Measurements from ENCODE around the gene CCDC136. TPM values are rescaled to one million over a fixed set of nuclear protein-coding genes. Genes with fewer than 3 reads are reported as not detected.

The CCDC136 gene
- polyA plus RNA-seq, 1 donor (not counting 4 experiments of a cell fraction or from before 2014, with no cell fraction given), result 1.6 TPM

DNA sequence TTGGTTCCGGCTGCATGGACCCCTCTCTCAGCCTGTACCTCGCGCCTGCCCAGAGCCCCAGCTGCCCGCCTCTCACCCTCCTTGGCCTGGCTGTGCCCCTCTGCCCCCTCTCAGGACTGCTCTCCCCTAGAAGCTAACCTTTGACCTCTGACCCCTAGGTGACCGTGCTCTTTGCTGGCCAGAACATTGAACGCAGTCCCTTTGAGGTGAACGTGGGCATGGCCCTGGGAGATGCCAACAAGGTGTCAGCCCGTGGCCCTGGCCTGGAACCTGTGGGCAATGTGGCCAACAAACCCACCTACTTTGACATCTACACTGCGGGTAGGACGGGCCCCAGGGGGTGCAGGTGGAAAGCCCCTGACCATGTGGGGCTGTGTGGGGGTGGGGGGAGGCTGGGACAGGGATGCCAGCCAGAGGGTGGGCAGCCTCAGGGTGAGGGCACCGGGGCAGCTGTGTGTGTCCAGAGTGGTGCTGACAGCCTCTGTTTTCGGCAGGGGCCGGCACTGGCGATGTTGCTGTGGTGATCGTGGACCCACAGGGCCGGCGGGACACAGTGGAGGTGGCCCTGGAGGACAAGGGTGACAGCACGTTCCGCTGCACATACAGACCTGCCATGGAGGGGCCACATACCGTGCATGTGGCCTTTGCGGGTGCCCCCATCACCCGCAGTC lies 46.5 kb downstream of the CCDC136 start:
- dilution Hi-C loops (cut with MboI; ENCODE audit: extremely low pct_ligation_motif_present, low sequenced_read_pairs), result no loop called here
- no peaks in the 10 kb centered on the region for H3K9me3 ChIP-seq (ENCODE audit: control insufficient read depth, low read depth, low read length)
- peaks cover 4% of the 10 kb centered on the region for H3K4me1 ChIP-seq (ENCODE audit: control insufficient read depth, extremely low read depth, insufficient read depth, low read length)
- no peak overlapping the region for H3K4me3 ChIP-seq (ENCODE audit: control insufficient read depth in 2 of 3, extremely low read depth in 1 of 3, insufficient read depth in 2 of 3, low read depth in 1 of 3, low read length in 3 of 3)
- H3K36me3 ChIP-seq (ENCODE audit: control insufficient read depth in 2 of 2, extremely low read depth in 1 of 2, insufficient read depth in 2 of 2, low read length in 2 of 2), result no peaks in the 10 kb centered on the region
- no peak overlapping the region for H3K27ac ChIP-seq (ENCODE audit: control insufficient read depth, insufficient read depth, low read length)
- FAIRE-seq (no peak), DNase-seq (ENCODE audit: low read depth, low spot score) (no peak)
- H3K79me2 ChIP-seq (ENCODE audit: control insufficient read depth, insufficient read depth, low read length), result no peaks in the 10 kb centered on the region
- H3K4me2 ChIP-seq (ENCODE audit: control insufficient read depth, extremely low read depth, insufficient read depth, low read depth, low read length), result no peak overlapping the region
- TF ChIP-seq EZH2 (IDR thresholded peaks at IDR 0.05; ENCODE audit: low read length), result no peak
- TF ChIP-seq, protein P1, sequence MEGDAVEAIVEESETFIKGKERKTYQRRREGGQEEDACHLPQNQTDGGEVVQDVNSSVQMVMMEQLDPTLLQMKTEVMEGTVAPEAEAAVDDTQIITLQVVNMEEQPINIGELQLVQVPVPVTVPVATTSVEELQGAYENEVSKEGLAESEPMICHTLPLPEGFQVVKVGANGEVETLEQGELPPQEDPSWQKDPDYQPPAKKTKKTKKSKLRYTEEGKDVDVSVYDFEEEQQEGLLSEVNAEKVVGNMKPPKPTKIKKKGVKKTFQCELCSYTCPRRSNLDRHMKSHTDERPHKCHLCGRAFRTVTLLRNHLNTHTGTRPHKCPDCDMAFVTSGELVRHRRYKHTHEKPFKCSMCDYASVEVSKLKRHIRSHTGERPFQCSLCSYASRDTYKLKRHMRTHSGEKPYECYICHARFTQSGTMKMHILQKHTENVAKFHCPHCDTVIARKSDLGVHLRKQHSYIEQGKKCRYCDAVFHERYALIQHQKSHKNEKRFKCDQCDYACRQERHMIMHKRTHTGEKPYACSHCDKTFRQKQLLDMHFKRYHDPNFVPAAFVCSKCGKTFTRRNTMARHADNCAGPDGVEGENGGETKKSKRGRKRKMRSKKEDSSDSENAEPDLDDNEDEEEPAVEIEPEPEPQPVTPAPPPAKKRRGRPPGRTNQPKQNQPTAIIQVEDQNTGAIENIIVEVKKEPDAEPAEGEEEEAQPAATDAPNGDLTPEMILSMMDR (optimal IDR thresholded peaks at IDR 0.05 in 1 of 3, IDR thresholded peaks at IDR 0.05 in 1 of 3, conservative IDR thresholded peaks at IDR 0.05 in 1 of 3; ENCODE audit: extremely low read depth in 1 of 3, insufficient read depth in 2 of 3, low read length in 3 of 3), result no peak
- H3K27me3 ChIP-seq (ENCODE audit: control insufficient read depth, extremely low read depth, insufficient read depth, low read length), result peaks cover 4% of the 10 kb centered on the region
- H3K9ac ChIP-seq (ENCODE audit: control insufficient read depth, extremely low read depth, insufficient read depth, low read length), result no peak overlapping the region
- peaks cover 3% of the 10 kb centered on the region for H3K9me1 ChIP-seq (ENCODE audit: control insufficient read depth, extremely low read depth, insufficient read depth, low read length)
- H4K20me1 ChIP-seq (ENCODE audit: control insufficient read depth, extremely low read depth, insufficient read depth, low read length), result no peaks in the 10 kb centered on the region
- H2AFZ ChIP-seq (ENCODE audit: control insufficient read depth, low read length), result no peak overlapping the region

- H3K9me3 ChIP-seq (ENCODE audit: control insufficient read depth, low read depth, low read length), result no peaks in the 10 kb centered on the region
- no peak for TF ChIP-seq EZH2 (IDR thresholded peaks at IDR 0.05; ENCODE audit: low read length)
- TF ChIP-seq, protein P1 (optimal IDR thresholded peaks at IDR 0.05 in 1 of 3, IDR thresholded peaks at IDR 0.05 in 1 of 3, conservative IDR thresholded peaks at IDR 0.05 in 1 of 3; ENCODE audit: extremely low read depth in 1 of 3, insufficient read depth in 2 of 3, low read length in 3 of 3), result no peak
- dilution Hi-C loops (cut with MboI; ENCODE audit: extremely low pct_ligation_motif_present, low sequenced_read_pairs), result no loop called here
- no peaks in the 10 kb centered on the region for H3K36me3 ChIP-seq (ENCODE audit: control insufficient read depth in 2 of 2, extremely low read depth in 1 of 2, insufficient read depth in 2 of 2, low read length in 2 of 2)
- DNase-seq (ENCODE audit: low read depth, low spot score) (no peak), FAIRE-seq (no peak)
- H3K4me2 ChIP-seq (ENCODE audit: control insufficient read depth, extremely low read depth, insufficient read depth, low read depth, low read length), result no peak overlapping the region
- H3K79me2 ChIP-seq (ENCODE audit: control insufficient read depth, insufficient read depth, low read length), result no peaks in the 10 kb centered on the region
- no peak overlapping the region for H2AFZ ChIP-seq (ENCODE audit: control insufficient read depth, low read length)
- H4K20me1 ChIP-seq (ENCODE audit: control insufficient read depth, extremely low read depth, insufficient read depth, low read length), result no peaks in the 10 kb centered on the region
- H3K9ac ChIP-seq (ENCODE audit: control insufficient read depth, extremely low read depth, insufficient read depth, low read length), result no peak overlapping the region
- peaks cover 3% of the 10 kb centered on the region for H3K9me1 ChIP-seq (ENCODE audit: control insufficient read depth, extremely low read depth, insufficient read depth, low read length)
- no peak overlapping the region for H3K4me3 ChIP-seq (ENCODE audit: control insufficient read depth in 2 of 3, extremely low read depth in 1 of 3, insufficient read depth in 2 of 3, low read depth in 1 of 3, low read length in 3 of 3)
- no peaks in the 10 kb centered on the region for H3K4me1 ChIP-seq (ENCODE audit: control insufficient read depth, extremely low read depth, insufficient read depth, low read length)
- H3K27ac ChIP-seq (ENCODE audit: control insufficient read depth, insufficient read depth, low read length), result no peak overlapping the region
- no peaks in the 10 kb centered on the region for H3K27me3 ChIP-seq (ENCODE audit: control insufficient read depth, extremely low read depth, insufficient read depth, low read length)
These were observed 47.4 kb downstream of the CCDC136 start for GRCh38 chr7:128838981-128839731.

Data from keratinocyte (primary cell).